ENCODE results near the gene POLR2E. TPM values are rescaled to one million over a fixed set of nuclear protein-coding genes. Genes with fewer than 3 reads are reported as not detected.

POLR2E gene
- total RNA-seq, 1 donor from 2014 or later = 137 TPM

GRCh38 chr19:1085676-1086442 lies 9.3 kb downstream of the POLR2E start:
- no peak for DNase-seq (ENCODE audit: low spot score in 2 of 2, unreplicated experiment in 2 of 2)
- TF ChIP-seq, protein P1, sequence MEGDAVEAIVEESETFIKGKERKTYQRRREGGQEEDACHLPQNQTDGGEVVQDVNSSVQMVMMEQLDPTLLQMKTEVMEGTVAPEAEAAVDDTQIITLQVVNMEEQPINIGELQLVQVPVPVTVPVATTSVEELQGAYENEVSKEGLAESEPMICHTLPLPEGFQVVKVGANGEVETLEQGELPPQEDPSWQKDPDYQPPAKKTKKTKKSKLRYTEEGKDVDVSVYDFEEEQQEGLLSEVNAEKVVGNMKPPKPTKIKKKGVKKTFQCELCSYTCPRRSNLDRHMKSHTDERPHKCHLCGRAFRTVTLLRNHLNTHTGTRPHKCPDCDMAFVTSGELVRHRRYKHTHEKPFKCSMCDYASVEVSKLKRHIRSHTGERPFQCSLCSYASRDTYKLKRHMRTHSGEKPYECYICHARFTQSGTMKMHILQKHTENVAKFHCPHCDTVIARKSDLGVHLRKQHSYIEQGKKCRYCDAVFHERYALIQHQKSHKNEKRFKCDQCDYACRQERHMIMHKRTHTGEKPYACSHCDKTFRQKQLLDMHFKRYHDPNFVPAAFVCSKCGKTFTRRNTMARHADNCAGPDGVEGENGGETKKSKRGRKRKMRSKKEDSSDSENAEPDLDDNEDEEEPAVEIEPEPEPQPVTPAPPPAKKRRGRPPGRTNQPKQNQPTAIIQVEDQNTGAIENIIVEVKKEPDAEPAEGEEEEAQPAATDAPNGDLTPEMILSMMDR (IDR thresholded peaks at IDR 0.05; ENCODE audit: unreplicated experiment) = no peak
- H3K27ac Mint-ChIP-seq = no peak overlapping the region
- H3K4me1 Mint-ChIP-seq = no peaks in the 10 kb centered on the region
- H3K9me3 Mint-ChIP-seq = no peaks in the 10 kb centered on the region
- no peak overlapping the region for H3K4me3 Mint-ChIP-seq
- H3K36me3 Mint-ChIP-seq = peaks cover 5% of the 10 kb centered on the region
- H3K27me3 Mint-ChIP-seq (ENCODE audit: low read depth) = no peaks in the 10 kb centered on the region

GRCh38 chr19:1085053-1085658 lies 10.0 kb downstream of the POLR2E start:
- no peak for DNase-seq (ENCODE audit: low spot score in 2 of 2, unreplicated experiment in 2 of 2)
- Mint-ChIP-seq H3K4me1 (no peaks in the 10 kb centered on the region), H3K36me3 (peaks cover 5% of the 10 kb centered on the region), H3K27ac (no peak overlapping the region), H3K4me3 (no peak overlapping the region), H3K27me3 (ENCODE audit: low read depth) (no peaks in the 10 kb centered on the region), H3K9me3 (no peaks in the 10 kb centered on the region)
- TF ChIP-seq, protein P1 (IDR thresholded peaks at IDR 0.05; ENCODE audit: unreplicated experiment) = no peak

- H3K27ac Mint-ChIP-seq = no peak overlapping the region
- TF ChIP-seq, protein P1 (IDR thresholded peaks at IDR 0.05; ENCODE audit: unreplicated experiment) = no peak
- peak overlapping the region; percentile 8 for H3K4me3 Mint-ChIP-seq
- H3K9me3 Mint-ChIP-seq = no peaks in the 10 kb centered on the region
- no peaks in the 10 kb centered on the region for H3K4me1 Mint-ChIP-seq
- DNase-seq (ENCODE audit: low spot score in 2 of 2, unreplicated experiment in 2 of 2) = no peak
- H3K27me3 Mint-ChIP-seq (ENCODE audit: low read depth) = no peaks in the 10 kb centered on the region
- peaks cover 5% of the 10 kb centered on the region for H3K36me3 Mint-ChIP-seq
Measured at GRCh38 chr19:1084024-1084868, 10.9 kb downstream of the POLR2E start.

GRCh38 chr19:1082928-1083816 lies 12.0 kb downstream of the POLR2E start:
- Mint-ChIP-seq H3K4me3 (peak overlapping the region; percentile 78), H3K4me1 (no peaks in the 10 kb centered on the region), H3K27ac (no peak overlapping the region), H3K27me3 (ENCODE audit: low read depth) (no peaks in the 10 kb centered on the region), H3K9me3 (no peaks in the 10 kb centered on the region), H3K36me3 (peaks cover 5% of the 10 kb centered on the region)
- peak in 1 of 2 experiments; percentile 20 for DNase-seq (ENCODE audit: low spot score in 2 of 2, unreplicated experiment in 2 of 2)
- TF ChIP-seq, protein P1 (IDR thresholded peaks at IDR 0.05; ENCODE audit: unreplicated experiment) = no peak

Data from mesothelial cell of epicardium (in vitro differentiated cells).